Uterus (tissue), 4 donors: ENCODE results near the gene XK. TPM values are rescaled to one million over a fixed set of nuclear protein-coding genes. Genes with fewer than 3 reads are reported as not detected.

Source experiments
- DNase-seq, 2 donors: peaks; one replicate each; pipeline ENCODE4 v3.0.0-alpha.2; 2019 to 2020
- H3K27ac ChIP-seq, 2 donors: fragments of 200-600 bp; sonication (generic); 1 replicate in 1 of 2; 2 replicates in 1 of 2; pipeline ENCODE4 v1.5.1; 2016 to 2018
- H3K27me3 ChIP-seq, 2 donors: fragments of 200-600 bp; sonication (generic); one replicate each; pipeline ENCODE4 v1.5.1; 2018 to 2019; ENCODE audit warnings: control low read depth in 1 of 2
- H3K36me3 ChIP-seq, 2 donors: fragments of 200-600 bp; sonication (generic); one replicate each; pipeline ENCODE4 v1.5.1; 2019; ENCODE audit warnings: control low read depth in 1 of 2
- H3K4me1 ChIP-seq, 2 donors: fragments of 200-600 bp; sonication (generic); one replicate each; pipeline ENCODE4 v1.5.1; 2018 to 2019; ENCODE audit warnings: control low read depth in 1 of 2
- H3K4me3 ChIP-seq, 2 donors: fragments of 200-600 bp; sonication (generic); 1 replicate in 1 of 2; 2 replicates in 1 of 2; pipeline ENCODE4 v1.5.1; 2018 to 2019; ENCODE audit warnings: mild to moderate bottlenecking in 1 of 2
- H3K9me3 ChIP-seq, 2 donors: fragments of 200-600 bp; sonication (generic); one replicate each; pipeline ENCODE4 v1.5.1; 2019; ENCODE audit warnings: control low read depth in 1 of 2
- POLR2A ChIP-seq, 2 donors: fragments of 450-650 bp; IDR thresholded peaks; one replicate each; pipeline ENCODE4 v1.6.1; 2016; ENCODE audit warnings: antibody characterized with exemption in 2 of 2, mild to moderate bottlenecking in 1 of 2, moderate library complexity in 1 of 2
- intact Hi-C: fragments of 100-400 bp; cut with DNase I; formaldehyde crosslinking; loops from one replicate; pipeline ENCODE4 v1.15.1; 2023; ENCODE audit warnings: low total_unique reads
- total RNA-seq, 4 donors: library from RNA; depleted of rRNA in 3 of 4; stranded (reverse); fragments of >200 nt in 3 of 4; gene quantifications; one replicate each; pipeline versions ENCODE4 v1.1.0 to v1.2.4, GENCODE V29; 2014 to 2023
- TF ChIP-seq, protein P1 (sequence below), 4 experiments: fragments of 200-600 bp in 2 of 4; fragments of 450-650 bp in 2 of 4; sonication (generic) in 2 of 4; IDR thresholded peaks; one replicate each; pipeline ENCODE4 v1.5.1; 2016 to 2019; ENCODE audit warnings: antibody characterized with exemption in 4 of 4, mild to moderate bottlenecking in 2 of 4, moderate library complexity in 1 of 4
- donor health status: DM: yes; HTN: yes; CAD: no.

The XK gene
- total RNA-seq, 4 donors from 2014 or later: 0.26 to 5.0 (median 2.0) TPM

DNA sequence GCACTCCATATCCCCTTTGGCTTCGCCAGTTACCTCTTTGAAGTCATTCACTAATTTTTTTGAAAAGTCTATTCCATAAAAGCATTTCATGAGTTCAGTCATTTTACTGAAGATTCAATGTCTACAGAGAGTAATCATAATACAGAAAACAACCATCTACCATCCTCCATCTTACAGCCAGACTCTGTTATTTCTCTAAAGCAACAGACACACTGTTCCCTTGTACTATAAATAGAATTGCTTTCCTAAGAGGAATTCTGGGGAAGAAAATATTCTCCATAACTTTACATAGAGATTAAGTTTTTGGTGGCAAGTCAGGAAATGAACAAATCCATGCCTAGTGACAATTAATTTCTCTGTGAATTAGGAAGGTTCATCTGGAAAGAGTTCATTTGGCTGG, 37.0 kb downstream of the XK start:
- intact Hi-C loops: no loop called here
- DNase-seq: no peak
- Histone ChIP-seq H3K4me3 (no peak overlapping the region), H3K4me1 (peaks cover 0 to 6% of the 10 kb centered on the region in 2 donors), H3K36me3 (no peaks in the 10 kb centered on the region), H3K27me3 (no peaks in the 10 kb centered on the region), H3K27ac (no peak overlapping the region), H3K9me3 (no peaks in the 10 kb centered on the region)
- no peak for TF ChIP-seq POLR2A (IDR thresholded peaks at IDR 0.05)
- TF ChIP-seq, protein P1, sequence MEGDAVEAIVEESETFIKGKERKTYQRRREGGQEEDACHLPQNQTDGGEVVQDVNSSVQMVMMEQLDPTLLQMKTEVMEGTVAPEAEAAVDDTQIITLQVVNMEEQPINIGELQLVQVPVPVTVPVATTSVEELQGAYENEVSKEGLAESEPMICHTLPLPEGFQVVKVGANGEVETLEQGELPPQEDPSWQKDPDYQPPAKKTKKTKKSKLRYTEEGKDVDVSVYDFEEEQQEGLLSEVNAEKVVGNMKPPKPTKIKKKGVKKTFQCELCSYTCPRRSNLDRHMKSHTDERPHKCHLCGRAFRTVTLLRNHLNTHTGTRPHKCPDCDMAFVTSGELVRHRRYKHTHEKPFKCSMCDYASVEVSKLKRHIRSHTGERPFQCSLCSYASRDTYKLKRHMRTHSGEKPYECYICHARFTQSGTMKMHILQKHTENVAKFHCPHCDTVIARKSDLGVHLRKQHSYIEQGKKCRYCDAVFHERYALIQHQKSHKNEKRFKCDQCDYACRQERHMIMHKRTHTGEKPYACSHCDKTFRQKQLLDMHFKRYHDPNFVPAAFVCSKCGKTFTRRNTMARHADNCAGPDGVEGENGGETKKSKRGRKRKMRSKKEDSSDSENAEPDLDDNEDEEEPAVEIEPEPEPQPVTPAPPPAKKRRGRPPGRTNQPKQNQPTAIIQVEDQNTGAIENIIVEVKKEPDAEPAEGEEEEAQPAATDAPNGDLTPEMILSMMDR (IDR thresholded peaks at IDR 0.05): no peak

DNA sequence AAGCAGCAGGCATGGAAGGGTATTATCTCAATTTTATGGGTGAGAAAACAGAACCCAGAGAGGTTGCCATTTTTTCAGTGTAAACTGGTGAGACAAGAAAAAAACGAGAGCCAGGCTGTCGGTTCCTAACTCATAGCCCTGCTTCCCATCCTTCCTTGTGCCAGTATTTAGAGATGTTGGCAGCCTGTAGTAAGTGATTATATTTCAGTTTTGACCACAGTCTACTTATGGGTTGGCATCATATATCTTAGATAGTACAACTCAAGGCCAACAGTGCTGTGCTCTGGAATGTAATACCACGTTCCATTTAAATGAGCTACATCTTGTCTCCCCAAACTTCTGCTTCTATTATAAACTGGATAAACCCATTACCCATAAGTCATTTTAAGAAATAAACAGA, 40.8 kb downstream of the XK start:
- peaks cover 0 to 3% of the 10 kb centered on the region in 2 donors for H3K27me3 ChIP-seq
- peaks cover 0 to 6% of the 10 kb centered on the region in 2 donors for H3K4me1 ChIP-seq
- no peak for DNase-seq
- TF ChIP-seq, protein P1 (IDR thresholded peaks at IDR 0.05): no peak
- no peak for TF ChIP-seq POLR2A (IDR thresholded peaks at IDR 0.05)
- H3K27ac ChIP-seq: no peak overlapping the region
- H3K4me3 ChIP-seq: no peak overlapping the region
- no peaks in the 10 kb centered on the region for H3K9me3 ChIP-seq
- intact Hi-C loops: no loop called here
- H3K36me3 ChIP-seq: no peaks in the 10 kb centered on the region

DNA sequence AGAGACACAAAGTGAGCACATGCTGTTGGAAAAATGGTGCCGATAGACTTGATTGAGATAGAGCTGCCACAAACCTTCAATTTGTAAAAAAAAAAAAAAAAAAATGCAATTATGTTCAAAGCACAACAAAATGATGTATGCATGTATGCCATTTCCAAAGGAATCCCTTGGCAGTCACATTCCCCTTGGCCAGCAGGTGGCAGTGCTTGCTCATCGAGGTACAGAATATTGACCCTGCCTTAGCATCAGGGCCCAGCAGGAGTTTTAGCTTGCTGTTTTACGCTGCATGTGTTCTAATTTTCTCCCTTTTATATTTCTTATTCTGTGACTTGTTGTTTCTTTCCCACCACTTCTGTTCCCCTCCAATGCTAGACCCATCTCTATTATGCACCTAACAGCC, 59.8 kb downstream of the XK start:
- intact Hi-C loops: no loop called here
- no peak for TF ChIP-seq POLR2A (IDR thresholded peaks at IDR 0.05)
- TF ChIP-seq, protein P1 (IDR thresholded peaks at IDR 0.05): peak; percentile 57 to 69 (median 64)
- peak; percentile 59 to 62 for DNase-seq
- H3K4me3 ChIP-seq: no peak overlapping the region
- no peaks in the 10 kb centered on the region for H3K4me1 ChIP-seq
- H3K27me3 ChIP-seq: no peaks in the 10 kb centered on the region
- no peaks in the 10 kb centered on the region for H3K9me3 ChIP-seq
- no peaks in the 10 kb centered on the region for H3K36me3 ChIP-seq
- no peak overlapping the region for H3K27ac ChIP-seq

DNA sequence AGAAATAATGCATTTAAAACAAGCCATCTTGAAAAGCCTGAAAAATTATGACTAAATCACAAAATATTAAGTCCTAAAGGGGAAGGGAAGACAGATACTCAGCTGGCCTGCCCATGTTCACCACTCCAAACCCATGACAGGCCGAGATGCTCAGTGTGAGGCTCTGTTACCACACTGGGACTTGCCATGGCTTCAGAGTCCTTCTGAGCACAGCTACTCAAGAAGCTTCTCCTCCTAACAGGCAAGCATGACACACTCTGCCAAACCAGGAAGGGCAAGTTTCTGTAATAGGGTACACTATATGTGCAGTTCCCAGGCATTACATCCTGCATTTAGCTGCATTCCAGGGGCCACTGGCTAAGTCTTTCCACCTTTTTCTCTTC, 60.2 kb downstream of the XK start:
- no peak for DNase-seq
- intact Hi-C loops: no loop called here
- TF ChIP-seq, protein P1 (IDR thresholded peaks at IDR 0.05): no peak
- TF ChIP-seq POLR2A (IDR thresholded peaks at IDR 0.05): no peak

DNA sequence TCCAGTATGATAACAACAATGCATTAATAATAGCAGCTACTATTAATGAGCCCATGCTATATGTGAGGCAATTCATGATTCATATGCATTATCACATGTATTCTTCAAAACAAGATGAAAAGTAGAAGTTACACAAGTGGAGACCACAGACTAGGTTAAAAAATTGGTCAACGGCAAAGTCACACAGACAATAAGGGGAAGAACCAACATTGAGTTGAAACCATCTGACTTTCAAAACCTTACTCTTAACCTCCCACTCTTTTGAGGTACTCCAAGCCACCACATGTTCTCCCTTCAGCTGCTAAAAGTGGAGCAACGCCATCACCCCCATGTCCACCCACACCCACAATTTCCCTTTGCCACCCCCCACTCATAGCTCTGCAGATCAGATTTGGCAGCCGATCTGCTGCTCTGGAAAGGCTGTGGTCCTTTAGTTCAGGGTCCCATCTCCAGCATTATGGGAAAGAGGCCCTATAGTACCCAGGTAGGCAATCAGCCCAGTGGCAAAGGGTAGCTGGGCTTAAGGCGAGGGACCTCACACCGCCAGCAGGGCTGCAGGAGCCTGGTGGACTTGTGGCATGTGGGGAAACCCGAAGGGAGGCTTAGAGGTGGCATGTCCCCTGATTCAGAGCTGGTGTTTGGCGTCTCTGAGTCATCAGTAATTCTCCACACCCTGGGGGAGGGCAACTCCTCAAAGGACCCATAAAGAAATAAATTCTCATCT, 60.8 kb downstream of the XK start:
- H3K36me3 ChIP-seq: no peaks in the 10 kb centered on the region
- no peak for TF ChIP-seq POLR2A (IDR thresholded peaks at IDR 0.05)
- TF ChIP-seq, protein P1 (IDR thresholded peaks at IDR 0.05): no peak
- intact Hi-C loops: no loop called here
- no peaks in the 10 kb centered on the region for H3K9me3 ChIP-seq
- no peak overlapping the region for H3K4me3 ChIP-seq
- DNase-seq: no peak
- H3K4me1 ChIP-seq: no peaks in the 10 kb centered on the region
- H3K27me3 ChIP-seq: no peaks in the 10 kb centered on the region
- no peak overlapping the region for H3K27ac ChIP-seq

More for the DNA sequence above, 60.2 kb downstream of the XK start:
- no peak overlapping the region for H3K27ac ChIP-seq
- H3K36me3 ChIP-seq: no peaks in the 10 kb centered on the region
- no peaks in the 10 kb centered on the region for H3K4me1 ChIP-seq
- H3K27me3 ChIP-seq: no peaks in the 10 kb centered on the region
- H3K9me3 ChIP-seq: no peaks in the 10 kb centered on the region
- H3K4me3 ChIP-seq: no peak overlapping the region
